ENCODE results near the gene TSPAN12. TPM values are rescaled to one million over a fixed set of nuclear protein-coding genes. Genes with fewer than 3 reads are reported as not detected.

Gene TSPAN12
- total and polyA plus RNA-seq, 7 donors, result 1.5 to 3.8 (median 2.3) TPM

DNA sequence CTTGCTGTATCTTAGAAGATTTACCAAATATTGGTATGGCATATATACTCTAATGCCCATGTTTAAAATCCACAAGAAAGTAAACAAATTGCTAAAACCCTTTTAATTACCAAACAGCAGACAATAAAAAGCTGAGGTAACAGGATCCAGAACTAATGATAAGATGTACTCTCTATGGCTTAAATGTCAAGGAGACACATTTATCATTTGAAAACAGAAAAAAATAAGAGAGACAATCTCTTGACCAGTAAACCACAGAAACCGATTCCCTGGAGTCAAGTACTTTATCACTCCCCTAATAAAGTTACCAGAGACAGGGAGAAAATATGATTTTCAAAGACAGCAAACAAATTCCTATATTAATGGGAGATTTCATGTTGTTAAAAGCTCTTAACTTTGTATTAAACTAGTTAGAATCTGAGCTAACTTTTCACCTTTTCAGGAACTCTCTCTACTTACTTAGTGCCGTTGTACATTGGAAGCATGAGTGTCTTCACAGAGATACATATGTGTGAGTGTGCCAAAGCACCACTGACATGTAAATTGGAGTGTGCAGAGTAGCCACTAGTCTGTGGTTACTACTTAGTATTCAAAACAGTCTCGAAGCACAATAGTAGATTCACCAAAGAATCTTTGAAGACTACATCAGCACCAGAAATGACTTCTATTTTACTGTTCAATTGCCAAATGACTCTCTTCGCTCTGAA is 44.2 kb downstream of the TSPAN12 start:
- WGBS, 3 donors, result 69 to 79% (median 74%) methylated on average over 4 of the region's 4 CpGs
- Histone ChIP-seq H3K36me3 (ENCODE audit: insufficient read depth in 1 of 2, low read depth in 1 of 2) (no peaks in the 10 kb centered on the region), H3K4me3 (no peak overlapping the region), H3K9me3 (no peaks in the 10 kb centered on the region), H3K27me3 (ENCODE audit: insufficient read depth in 3 of 3, low read length in 2 of 3) (no peaks in the 10 kb centered on the region), H3K27ac (no peak overlapping the region), H3K4me1 (no peaks in the 10 kb centered on the region)
- DNase-seq (no peak), ATAC-seq (no peak)
- TF ChIP-seq, protein P1, sequence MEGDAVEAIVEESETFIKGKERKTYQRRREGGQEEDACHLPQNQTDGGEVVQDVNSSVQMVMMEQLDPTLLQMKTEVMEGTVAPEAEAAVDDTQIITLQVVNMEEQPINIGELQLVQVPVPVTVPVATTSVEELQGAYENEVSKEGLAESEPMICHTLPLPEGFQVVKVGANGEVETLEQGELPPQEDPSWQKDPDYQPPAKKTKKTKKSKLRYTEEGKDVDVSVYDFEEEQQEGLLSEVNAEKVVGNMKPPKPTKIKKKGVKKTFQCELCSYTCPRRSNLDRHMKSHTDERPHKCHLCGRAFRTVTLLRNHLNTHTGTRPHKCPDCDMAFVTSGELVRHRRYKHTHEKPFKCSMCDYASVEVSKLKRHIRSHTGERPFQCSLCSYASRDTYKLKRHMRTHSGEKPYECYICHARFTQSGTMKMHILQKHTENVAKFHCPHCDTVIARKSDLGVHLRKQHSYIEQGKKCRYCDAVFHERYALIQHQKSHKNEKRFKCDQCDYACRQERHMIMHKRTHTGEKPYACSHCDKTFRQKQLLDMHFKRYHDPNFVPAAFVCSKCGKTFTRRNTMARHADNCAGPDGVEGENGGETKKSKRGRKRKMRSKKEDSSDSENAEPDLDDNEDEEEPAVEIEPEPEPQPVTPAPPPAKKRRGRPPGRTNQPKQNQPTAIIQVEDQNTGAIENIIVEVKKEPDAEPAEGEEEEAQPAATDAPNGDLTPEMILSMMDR (IDR thresholded peaks at IDR 0.05), result no peak
- intact Hi-C loops (cut with DNase I), result no loop called here

DNA sequence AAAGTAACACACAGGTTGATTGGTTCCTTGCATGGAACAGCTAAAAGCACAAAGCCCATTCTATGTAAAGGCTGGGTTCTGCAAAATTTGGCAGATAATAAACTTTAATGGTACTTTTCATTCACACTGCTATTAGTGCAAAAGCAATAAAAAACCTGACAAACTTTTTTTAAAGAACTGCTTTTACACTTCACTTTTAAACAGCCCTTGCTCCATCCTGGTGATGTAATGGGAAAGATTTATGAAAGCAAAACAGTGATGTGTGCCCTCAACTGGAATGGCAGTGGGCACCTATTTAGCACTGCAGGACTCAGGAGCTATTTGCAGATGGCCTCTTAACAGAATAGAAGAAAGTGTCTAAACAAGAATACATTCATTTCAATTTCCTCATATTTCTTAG is 44.9 kb downstream of the TSPAN12 start:
- no peaks in the 10 kb centered on the region for H3K9me3 ChIP-seq
- no peak overlapping the region for H3K27ac ChIP-seq
- H3K36me3 ChIP-seq (ENCODE audit: insufficient read depth in 1 of 2, low read depth in 1 of 2), result no peaks in the 10 kb centered on the region
- no peak for ATAC-seq
- no peaks in the 10 kb centered on the region for H3K4me1 ChIP-seq
- DNase-seq, result no peak
- TF ChIP-seq, protein P1 (IDR thresholded peaks at IDR 0.05), result no peak
- no peaks in the 10 kb centered on the region for H3K27me3 ChIP-seq (ENCODE audit: insufficient read depth in 3 of 3, low read length in 2 of 3)
- H3K4me3 ChIP-seq, result no peak overlapping the region
- intact Hi-C loops (cut with DNase I), result no loop called here

DNA sequence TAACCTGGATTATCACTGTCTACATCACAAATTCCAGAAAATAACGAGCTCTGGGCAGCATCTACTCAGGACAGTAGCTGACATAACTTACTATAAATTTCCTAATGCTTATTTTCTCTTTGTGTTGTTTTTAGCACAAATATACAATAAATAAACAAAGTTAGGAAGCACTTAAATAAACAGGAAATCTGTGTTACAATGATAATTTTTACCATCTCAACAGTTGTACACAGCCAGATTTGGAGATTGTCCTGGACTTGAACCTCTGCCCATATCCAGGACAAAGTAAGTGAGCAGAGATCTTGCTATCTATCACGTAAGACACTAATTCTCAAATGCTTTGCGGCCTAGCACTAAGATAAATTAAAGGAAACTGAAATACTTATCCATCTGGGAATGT is 48.7 kb downstream of the TSPAN12 start:
- ATAC-seq, result no peak
- no peak overlapping the region for H3K27ac ChIP-seq

DNA sequence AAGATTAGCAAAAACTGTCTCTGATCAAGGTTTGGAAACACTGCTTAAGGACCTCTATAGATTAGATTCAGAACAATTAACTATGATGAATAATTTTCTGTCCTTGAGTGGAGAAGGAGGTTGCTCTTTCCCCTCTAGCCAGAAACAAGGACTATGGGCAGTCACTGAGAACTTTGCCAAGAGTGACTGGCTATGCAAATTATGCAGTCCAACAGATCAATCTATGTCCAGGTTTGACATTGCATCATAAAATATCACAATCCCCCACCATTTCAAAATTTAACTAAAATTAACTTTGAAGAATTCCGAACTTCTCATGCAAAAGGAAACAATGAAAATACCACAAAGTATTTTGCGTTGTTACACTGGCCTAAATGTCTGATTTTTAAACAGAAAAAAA is 50.6 kb downstream of the TSPAN12 start:
- DNase-seq (no peak), ATAC-seq (no peak)
- intact Hi-C loops (cut with DNase I), result loop anchor here (2.0 to 5.0 kb wide), 5 partner anchors 35 to 295 kb away; partner anchors contain the start of gene TSPAN12 (in 1 of the 2)
- Histone ChIP-seq H3K4me3 (no peak overlapping the region), H3K36me3 (ENCODE audit: insufficient read depth in 1 of 2, low read depth in 1 of 2) (no peaks in the 10 kb centered on the region), H3K27me3 (ENCODE audit: insufficient read depth in 3 of 3, low read length in 2 of 3) (no peaks in the 10 kb centered on the region), H3K27ac (no peak overlapping the region), H3K9me3 (no peaks in the 10 kb centered on the region), H3K4me1 (no peaks in the 10 kb centered on the region)
- TF ChIP-seq, protein P1 (IDR thresholded peaks at IDR 0.05), result no peak
- 74 to 94% (median 88%) methylated on average over 2 of the region's 2 CpGs for WGBS, 3 donors

More for the DNA sequence above, 48.7 kb downstream of the TSPAN12 start:
- Histone ChIP-seq H3K4me3 (no peak overlapping the region), H3K27me3 (ENCODE audit: insufficient read depth in 3 of 3, low read length in 2 of 3) (no peaks in the 10 kb centered on the region), H3K36me3 (ENCODE audit: insufficient read depth in 1 of 2, low read depth in 1 of 2) (no peaks in the 10 kb centered on the region), H3K9me3 (no peaks in the 10 kb centered on the region), H3K4me1 (no peaks in the 10 kb centered on the region)
- intact Hi-C loops (cut with DNase I), result loop anchor here (5.0 kb wide), 3 partner anchors 33 to 128 kb away; partner anchors contain the start of gene TSPAN12 (in 1 of the 2)
- WGBS, 3 donors, result 71 to 77% (median 77%) methylated on average over 3 of the region's 3 CpGs
- no peak for DNase-seq
- TF ChIP-seq, protein P1 (IDR thresholded peaks at IDR 0.05), result no peak
